HG03196 (cell line): Measurements from ENCODE around the gene SELENOO.

Experiments
- ATAC-seq: cut with Tn5 transposase; IDR thresholded peaks from one replicate; pipeline ENCODE4 v1.9.1; 2021; ENCODE audit not compliant: unreplicated experiment

The SELENOO gene

DNA sequence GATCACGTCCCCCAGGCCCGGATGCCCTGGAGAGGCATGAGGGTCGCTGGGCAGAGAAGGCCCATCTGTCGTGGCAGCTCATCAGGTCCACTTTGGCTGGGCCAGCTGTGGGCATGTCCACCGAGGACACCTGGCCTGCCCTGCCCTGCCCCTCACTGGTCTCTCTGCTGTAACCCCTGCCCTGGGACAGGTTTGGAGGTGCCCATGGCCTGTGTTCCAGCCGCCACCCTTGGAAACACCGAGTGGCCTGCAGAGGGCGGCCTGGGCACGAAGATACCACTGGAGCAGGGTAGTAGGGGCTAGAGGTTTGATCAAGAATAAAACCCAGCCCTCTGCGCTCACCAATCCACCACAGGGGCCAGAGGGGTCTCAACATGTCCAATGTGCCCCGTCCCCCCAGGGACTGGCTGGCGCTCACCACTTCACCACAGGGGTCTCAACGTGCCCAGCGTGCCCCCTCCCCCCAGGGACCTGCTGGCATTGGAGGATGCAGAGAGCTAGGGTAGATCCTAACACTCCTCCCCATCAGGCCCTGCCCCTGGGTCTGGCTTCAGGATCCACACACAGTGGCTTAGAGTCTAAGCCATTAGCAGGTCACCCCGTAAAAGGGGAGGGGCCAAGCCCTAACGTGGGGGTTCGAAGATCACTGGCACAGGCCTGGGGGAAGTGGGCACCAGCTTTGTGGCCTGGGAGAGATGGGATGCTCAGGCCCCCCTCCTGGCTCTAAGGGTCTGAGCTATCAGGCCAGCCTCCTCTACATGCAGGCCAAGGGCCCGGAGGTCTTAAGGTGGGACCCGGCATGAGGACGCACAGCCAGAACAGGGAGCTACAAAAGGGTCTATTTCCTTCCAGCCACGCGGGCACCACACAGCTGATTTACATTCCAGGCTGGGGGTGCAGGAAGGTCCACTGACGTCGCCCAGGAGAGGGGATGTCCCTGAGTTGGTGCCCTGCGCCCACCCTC, 51.6 kb downstream of the SELENOO start:
- peak; percentile 31 for ATAC-seq

DNA sequence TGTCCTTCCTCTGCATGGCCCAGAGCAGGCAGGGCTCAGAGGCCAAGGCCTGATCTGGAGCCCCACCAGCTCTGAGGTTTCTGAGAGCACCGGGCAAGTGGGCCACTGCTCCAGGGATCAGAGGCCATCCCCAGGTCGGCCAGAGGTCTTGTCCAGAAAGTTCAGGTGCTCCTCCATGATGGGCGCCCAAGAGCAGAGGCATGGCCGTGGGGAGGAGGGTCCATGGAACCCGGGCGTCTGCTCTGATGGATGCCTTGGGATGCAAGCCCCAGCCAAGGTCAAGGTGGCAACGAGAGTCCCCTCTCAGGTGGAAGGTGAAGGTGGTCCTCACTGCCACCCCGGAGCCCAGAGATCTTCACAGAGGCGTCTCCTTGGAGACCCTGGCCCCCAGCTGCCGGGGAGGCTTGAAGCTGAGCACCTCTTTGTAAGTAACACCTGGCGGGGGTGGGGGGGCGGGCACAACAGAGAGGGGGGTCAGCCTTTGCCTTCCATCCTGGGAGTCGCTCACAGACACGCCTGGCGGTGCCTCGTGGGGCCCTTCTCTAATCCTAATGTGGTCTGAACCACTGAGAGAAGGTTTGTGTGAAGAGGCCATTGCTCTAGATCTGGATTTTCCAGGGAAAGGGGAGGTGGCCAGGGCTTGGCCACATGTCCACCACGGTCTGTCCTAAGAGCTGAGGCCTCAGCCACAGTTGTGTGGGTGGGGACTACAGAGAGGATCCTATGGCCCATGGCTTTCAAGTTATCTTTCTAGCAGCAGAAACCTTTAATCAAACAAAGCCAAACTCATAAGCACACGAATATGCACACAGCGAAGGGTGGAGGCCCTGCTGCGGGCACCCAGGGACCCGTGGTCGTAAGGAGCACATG, 52.5 kb downstream of the SELENOO start:
- no peak for ATAC-seq

DNA sequence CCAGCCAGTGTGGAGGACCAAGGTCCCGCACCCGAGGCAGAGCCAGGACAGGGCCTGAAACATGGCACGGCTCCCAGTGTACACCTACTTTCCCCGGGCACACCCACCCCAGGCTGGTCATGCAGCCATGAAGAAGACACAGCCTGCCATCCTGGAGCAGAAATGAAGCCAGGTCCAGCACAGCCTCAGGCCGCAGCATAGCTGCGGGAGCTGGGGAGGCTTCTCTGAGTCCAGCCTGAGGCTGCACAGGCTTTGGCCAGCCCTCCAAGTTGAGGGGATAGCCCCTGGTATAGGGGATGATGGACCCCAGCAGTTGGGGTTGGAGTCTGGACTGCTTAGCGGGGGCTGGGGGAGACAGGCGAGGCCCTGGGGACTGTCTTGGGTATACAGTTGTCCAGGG, 53.1 kb downstream of the SELENOO start:
- no peak for ATAC-seq

DNA sequence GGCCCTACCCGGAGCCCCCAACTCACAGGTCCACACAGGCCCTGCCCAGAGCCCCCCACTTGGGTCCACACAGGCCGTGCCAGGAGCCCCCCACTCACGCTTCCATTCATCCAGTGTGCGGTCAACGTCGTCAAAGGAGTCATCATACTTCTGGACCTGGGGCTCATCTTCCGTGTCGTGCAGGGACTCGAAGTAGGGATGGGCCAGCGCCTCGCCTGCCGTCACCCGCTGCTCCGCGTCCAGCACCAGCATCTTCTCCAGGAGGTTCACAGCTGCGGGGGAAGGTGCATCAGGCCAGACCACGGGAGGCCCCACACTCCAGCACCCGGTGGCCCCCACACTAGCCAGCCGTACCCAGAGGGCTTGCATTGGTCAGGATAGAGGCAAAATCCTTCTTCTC, 54.3 kb downstream of the SELENOO start:
- ATAC-seq = no peak

DNA sequence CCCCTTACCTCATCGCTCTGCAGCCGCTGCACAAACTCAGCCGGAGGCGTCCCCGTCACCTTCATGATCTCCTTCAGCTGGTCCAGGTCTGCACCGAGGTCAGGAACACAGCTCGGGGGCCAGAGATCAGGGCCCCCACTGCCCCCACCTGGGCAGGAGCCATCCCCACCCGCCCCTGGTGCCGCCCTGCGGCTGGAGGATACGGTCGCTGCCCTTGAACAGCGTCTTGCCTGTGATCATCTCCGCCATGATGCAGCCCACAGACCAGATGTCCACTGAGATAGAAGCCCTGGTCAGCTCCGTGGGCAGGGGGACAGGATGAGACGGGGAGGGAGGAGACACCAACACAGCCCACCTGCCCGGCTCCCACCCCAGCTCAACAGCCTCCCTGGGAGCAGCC, 54.8 kb downstream of the SELENOO start:
- no peak for ATAC-seq

DNA sequence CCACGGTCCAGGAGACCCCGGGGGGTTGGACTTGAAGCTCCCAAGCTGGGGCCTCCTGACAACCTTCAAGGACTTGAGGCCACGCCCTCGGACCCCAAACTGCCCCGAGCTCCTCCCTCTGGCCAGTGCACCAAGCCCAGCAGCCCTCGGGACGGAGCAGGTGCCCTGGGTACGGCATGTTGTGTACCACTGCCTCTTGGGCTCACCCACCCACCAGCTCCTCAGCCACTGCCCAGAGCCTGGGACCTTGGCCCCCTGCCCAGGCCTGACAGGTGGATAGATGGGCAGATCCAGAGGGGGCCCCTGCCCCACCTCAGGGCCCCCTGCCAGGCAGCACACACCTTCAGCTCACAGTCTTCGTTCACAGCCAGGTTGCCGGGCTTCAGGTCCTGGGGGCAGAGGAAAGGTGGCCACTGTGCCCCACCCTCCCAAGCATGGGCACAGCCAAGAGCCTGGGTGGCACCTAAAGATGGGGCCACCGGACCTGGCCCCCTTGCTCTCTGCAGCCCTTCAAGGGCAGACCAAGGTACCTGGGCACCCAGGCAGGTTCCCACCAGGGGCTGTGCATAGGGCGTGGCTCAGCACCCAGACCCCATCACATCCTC, 55.5 kb downstream of the SELENOO start:
- ATAC-seq = no peak

DNA sequence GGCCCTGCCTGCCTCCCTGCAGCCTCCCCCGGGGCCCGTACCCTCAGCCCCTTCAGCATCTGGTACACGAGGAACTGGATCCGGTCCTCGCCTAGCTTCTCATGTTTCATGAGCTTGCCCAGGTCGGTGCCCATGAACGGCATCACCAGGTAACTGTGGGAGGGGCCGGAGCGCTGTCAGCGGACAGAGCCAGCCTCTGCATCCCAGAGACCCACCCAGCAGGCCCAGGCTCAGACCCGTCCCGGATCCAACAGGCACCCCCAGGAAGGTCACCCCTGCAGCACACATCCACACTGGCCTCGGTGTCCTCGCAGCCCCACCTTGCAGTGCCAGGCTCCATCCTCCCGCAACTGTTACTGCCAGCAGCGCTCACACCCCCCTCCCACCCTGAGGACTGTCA, 56.2 kb downstream of the SELENOO start:
- ATAC-seq = no peak

DNA sequence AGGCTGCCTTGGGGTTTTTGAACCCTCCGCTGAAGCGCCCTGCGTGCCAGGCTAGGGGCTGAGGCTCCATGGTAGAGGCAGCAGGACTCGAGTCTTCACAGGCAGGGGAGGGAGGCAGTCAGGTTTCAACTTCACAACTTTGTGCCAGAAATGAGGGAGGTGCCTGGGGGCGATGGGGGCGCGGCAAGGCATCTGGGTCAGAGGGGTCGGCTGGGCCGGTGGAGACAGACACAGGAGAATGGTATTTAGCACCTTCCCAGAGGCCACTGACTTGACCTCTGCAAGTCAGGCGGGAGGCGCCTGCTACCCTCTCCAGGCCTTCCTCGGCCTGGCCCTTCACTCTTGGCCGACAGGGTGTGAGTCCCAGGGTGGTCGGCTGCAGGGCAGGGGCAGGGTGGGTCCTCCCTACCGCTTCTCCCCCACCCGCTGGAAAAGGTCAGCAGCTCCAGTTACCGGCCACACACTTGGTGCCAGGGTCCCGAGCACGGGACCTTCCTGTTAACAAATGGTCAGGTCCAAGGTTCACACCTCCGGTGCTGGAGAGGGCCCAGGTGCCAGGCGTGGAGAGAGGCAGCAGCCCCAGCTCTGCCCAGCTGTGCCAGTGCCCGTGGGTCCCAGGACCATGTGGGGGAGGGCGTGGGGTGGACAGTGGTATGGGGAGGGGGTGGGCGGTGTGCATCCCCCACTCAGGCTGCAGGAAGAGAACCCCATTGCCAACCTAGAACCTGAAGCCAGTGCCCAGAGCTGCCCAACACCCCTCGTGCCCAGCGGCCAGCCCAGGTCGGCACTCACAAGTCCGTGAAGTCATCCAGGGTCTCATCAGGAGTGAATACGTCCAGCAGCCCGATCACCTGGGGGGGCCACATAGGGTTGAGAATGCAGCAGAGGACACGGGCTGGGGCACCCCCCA, 56.9 kb downstream of the SELENOO start:
- no peak for ATAC-seq

DNA sequence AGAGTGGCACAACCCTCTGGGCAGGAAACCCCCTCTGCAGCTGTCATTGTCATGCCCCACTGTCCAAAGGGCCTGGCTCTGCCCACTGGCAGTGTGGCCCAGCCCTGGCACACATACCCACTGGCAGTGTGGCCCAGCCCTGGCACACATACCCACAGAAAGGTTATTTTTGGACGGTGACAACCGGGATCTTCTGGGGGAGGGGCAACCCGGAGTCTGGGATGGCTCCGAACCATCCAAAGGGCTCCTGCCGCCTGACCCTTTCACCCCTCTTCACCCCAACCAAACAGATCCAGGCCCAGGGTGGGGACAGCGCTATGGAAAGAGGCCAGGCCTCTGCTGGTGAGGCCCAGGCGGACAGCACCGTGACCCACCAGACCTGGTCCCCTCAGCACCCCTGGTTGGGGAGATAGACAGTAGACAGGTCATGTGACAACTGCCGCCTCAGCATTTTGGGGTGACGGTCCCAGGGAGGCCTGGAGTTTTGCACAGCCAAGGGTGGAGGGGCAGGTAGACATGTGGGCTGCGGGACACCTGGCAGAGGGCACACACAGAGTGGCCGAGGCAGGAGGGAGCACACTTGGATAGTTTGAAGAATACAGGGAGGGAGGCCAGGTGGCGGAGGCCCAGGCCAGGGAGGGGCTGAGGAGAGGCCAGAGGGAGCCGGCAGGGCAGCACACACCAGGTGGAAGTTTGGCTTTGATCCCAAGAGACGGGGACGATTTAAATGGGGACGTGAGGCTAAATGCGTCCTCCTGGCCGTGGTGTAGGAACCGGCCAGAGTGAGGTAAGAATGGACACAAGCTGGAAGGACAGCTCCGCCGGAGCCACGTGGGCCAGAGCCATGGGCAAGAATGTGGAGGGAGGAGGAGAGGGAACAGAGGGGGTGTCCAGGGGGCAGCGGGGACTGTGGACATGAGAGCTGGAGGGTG, 57.8 kb downstream of the SELENOO start:
- ATAC-seq = no peak

DNA sequence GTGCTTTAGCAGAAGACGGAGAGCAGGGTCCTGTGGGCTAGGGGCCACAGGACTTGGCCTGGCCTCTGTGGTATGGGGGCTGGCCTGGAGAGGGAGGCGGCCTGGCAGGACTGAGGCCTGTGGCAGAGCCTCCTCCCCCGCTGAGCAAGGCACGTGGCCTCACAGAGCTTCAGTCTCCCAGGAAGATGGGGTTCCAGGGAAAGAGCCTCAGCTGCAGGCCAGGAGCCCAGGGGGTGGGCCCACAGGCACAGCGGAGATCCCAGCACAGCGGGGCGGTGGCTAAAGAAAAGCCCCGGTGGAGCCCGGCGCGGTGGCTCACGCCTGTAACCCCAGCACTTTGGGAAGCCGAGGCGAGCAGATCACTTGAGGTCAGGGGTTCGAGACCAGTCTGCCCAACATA, 58.5 kb downstream of the SELENOO start:
- ATAC-seq = no peak

DNA sequence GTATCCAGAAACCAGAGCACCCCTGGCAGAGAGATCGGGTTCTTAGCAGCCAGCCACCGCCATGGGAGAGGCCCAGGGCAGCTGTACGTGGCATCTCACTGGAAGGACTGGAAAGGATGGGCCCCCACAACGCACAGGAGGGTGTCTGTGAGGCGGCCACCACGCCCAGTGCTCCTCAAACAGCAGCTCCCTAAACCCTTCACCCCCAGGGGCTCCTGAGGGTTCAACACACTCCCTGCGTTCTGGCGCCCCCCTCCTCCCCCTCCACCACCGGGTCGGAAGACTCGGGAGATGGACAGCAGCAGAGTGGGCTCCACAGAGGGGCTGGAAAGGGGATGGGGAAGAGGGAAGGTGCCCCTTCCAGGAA, 59.6 kb downstream of the SELENOO start:
- no peak for ATAC-seq

DNA sequence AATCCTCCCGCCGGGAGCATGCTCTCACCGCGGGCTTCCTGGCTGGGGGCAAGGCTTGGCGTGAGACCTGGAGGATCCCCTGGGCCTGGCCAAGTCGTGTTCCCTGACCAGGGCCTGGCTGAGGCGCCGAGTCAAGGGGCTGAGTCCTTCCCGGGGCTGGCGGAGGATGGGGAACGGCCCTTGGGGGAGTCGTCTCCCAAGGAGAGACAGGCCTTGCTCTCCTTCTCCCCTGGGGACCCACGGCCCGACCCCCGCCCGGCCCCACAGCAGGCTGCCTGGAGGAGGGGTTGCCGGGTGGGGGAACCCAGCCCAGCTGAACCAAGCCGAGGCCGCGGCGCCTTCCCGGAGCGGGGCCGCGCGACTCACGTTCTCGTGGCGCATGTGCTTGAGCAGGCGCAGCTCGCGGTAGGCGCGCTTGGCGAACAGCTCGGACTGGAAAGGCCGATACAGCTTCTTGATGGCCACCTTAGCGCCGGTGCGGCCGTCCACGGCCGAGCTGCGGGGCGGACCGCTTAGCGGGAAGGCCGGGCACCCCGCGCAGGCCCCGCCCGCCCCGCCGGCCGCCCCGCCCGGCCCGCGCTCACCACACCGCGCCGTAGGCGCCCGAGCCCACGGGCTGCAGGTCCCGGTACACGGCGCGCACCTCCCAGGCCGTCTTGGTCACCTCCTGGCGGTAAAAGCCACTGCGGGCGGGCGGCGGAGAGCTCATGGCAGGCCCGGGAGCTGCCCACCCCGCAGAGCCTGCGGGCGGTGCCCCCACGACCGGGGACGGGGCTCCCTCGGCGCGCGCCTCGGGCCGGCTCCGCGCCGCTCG, 60.2 kb downstream of the SELENOO start:
- ATAC-seq = no peak

DNA sequence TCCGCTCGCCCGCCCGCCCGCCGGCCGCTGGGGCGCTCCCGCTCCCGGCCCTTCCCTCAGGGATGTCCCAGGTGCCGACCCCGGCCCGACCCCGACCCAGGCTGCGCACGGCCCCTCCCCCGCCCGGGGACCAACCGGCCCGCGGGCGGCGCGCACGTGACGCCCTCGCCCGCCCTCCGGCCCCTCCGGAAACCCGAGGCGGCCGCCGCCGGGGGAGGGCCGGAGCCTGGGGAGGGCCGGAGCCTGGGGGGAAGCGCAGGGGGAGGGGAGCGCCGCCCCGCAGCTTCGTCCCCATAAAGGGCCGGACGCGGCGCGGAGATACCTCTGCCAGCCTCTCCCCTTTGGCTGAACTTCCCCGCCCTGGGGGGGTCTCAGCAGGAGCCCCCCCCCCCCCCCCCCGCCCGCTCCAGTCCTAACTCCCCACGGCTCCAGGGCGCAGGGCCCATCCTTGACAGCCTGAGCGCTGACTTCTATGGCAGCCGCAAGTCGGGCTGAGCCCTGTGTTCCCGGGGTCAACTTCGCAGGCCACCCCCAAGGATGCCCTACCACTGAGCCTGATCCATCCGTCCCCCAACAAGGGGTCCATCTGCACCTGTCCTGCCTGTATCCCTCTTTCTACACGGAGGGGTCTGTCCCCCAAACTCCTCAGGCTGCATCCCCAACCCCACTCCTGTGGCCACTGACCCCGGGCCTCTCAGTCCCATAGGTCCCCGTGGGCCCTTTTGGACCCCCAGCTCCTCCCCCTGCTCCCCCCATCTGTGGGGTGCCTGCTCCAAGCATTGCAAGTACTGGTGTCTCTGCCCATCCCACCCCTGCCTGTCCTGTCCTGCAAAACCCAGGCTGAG, 61.0 kb downstream of the SELENOO start, which contains the start of gene MAPK12:
MAPK12 (minus strand) TSS at position 69 of the 845 bp plus-strand sequence. CDS start 174 bp downstream, outside the sequence.
- ATAC-seq = no peak

DNA sequence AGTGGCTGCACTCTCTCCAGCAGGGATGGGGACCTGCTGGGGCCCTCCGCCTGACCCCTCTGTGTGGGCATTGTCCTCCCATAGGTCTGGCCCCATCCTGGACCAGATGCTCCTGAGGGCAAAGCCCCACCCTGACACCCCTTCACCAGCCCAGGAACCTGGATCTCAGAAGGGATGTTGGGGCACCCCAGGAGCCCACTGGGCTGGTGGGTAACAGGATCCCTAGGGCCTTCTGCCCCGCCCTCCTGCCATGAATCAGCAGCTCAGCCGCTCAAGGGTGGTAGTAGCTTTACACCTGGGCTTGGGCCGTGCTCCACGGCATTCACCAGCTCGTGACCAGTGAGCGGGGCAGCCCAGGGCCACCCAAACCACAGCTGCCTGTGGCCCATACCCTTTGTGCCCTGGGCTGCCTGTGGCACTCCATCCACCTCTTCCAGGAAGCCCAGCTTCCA, 61.7 kb downstream of the SELENOO start:
- ATAC-seq = no peak

DNA sequence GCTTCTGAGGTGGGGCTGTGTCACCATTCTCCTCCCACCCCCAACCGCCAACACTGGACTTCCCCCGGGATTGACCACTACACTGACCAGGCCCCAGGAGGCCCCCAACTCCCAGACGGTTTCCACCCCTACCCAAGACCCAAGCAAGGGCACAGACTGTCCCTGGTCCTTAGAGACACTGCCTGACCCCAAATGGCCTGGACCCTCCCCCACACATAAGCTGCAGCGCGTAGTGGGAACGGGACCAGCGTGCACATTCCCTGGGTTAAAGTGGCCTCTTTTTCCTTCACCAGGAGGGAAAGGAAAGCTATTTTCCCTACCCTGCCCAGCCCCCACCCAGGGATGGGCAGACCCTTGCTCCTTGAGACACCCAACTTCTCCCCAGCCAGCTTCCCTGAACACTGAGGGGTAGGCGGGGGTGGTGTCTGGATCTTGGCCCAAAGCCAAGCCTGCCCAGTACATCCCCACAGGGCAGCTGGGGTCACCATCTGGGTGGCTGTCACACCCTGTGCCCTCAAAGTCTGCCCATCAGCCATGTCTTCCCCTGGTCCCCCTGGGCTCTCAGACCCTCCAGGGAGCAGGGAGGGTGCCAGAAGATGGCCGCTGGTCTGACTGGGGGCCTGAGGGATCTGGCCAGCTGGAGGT, 62.3 kb downstream of the SELENOO start:
- no peak for ATAC-seq

DNA sequence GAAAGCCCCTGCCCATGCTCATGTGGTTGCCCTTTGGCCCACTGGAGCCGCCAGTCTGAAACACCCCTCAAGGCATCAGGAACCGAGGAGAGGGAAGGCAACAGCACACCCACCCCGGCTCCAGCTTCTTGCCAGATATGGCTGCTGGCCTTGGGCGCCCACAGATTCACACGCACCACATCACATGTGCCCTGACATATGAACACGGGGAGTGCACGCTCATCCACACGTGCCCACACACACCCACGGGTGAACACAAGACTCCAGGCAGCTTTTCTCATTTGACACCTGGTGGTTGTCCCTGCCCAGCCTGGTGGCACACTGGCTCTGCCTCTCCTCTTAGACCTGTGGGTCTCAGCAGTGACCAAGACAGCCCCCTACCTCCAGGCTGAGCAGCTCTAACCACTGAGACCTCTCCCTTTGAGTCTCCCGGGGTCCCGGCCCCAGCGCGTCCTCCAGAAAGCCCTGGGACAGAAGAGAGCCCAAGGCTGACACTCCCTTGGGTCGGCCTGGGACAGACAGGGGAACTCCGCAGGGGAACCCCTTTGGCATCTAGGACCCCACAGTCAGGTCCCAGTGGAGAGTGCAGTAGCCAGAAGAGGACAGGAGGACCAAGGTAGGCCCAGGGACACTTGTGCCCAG, 63.4 kb downstream of the SELENOO start:
- ATAC-seq = no peak
